H9 (cell line): ENCODE measurements around the gene KRTAP13-1. TPM values are rescaled to one million over a fixed set of nuclear protein-coding genes. Genes with fewer than 3 reads are reported as not detected.

Experiments used
- DNase-seq: peaks from one replicate; pipeline ENCODE4 v3.0.0-alpha.2; 2017
- H2AFZ ChIP-seq: one replicate; pipeline ENCODE4 v1.6.1; 2013; ENCODE audit warnings: mild to moderate bottlenecking, low read length, control low read depth, moderate library complexity
- H2AK5ac ChIP-seq: 2 replicates; pipeline ENCODE4 v1.6.1; 2013; ENCODE audit warnings: low read length, control low read depth, mixed read lengths; ENCODE audit not compliant: insufficient read length
- H2BK120ac ChIP-seq: one replicate; pipeline ENCODE4 v1.6.1; 2013; ENCODE audit warnings: low read depth, mild to moderate bottlenecking, low read length, control low read depth, inconsistent platforms; ENCODE audit not compliant: poor library complexity, severe bottlenecking
- H2BK12ac ChIP-seq: 2 replicates; pipeline ENCODE4 v1.6.1; 2013; ENCODE audit warnings: low read length, control low read depth, mixed read lengths, low read depth; ENCODE audit not compliant: insufficient read length
- H2BK15ac ChIP-seq: 2 replicates; pipeline ENCODE4 v1.6.1; 2013; ENCODE audit warnings: low read depth, low read length, control low read depth
- H2BK20ac ChIP-seq: one replicate; pipeline ENCODE4 v1.6.1; 2013; ENCODE audit warnings: low read depth, mild to moderate bottlenecking, low read length, control low read depth, inconsistent platforms; ENCODE audit not compliant: poor library complexity, severe bottlenecking
- H2BK5ac ChIP-seq: 2 replicates; pipeline ENCODE4 v1.6.1; 2013; ENCODE audit warnings: low read length, control low read depth, mixed read lengths; ENCODE audit not compliant: insufficient read length
- H3K14ac ChIP-seq: 2 replicates; pipeline ENCODE4 v1.6.1; 2013; ENCODE audit warnings: low read length, control low read depth; ENCODE audit not compliant: insufficient read depth
- H3K18ac ChIP-seq: 2 replicates; pipeline ENCODE4 v1.6.1; 2013; ENCODE audit warnings: low read depth, mild to moderate bottlenecking, mixed read lengths, low read length, control low read depth; ENCODE audit not compliant: insufficient read length
- H3K23ac ChIP-seq: 2 replicates; pipeline ENCODE4 v1.6.1; 2013; ENCODE audit warnings: low read length, control low read depth, mixed read lengths, low read depth; ENCODE audit not compliant: insufficient read length
- H3K23me2 ChIP-seq: 2 replicates; pipeline ENCODE4 v1.6.1; 2013; ENCODE audit warnings: low read depth, mild to moderate bottlenecking, mixed read lengths, low read length, control low read depth; ENCODE audit not compliant: insufficient read length, poor library complexity, severe bottlenecking
- H3K27ac ChIP-seq: 2 replicates; pipeline ENCODE4 v1.5.1; 2013; ENCODE audit warnings: low read length, control low read depth, mixed read lengths, low read depth; ENCODE audit not compliant: insufficient read length
- H3K27me3 ChIP-seq: 2 replicates; pipeline ENCODE4 v1.6.1; 2013; ENCODE audit warnings: low read length, control low read depth, inconsistent platforms; ENCODE audit not compliant: insufficient read depth
- H3K4ac ChIP-seq: 2 replicates; pipeline ENCODE4 v1.6.1; 2013; ENCODE audit warnings: low read depth, mild to moderate bottlenecking, control low read depth, inconsistent platforms, low read length, moderate library complexity
- H3K4me1 ChIP-seq: 2 replicates; pipeline ENCODE4 v1.6.1; 2013; ENCODE audit warnings: low read length, control low read depth, inconsistent platforms; ENCODE audit not compliant: insufficient read depth
- H3K4me2 ChIP-seq: 2 replicates; pipeline ENCODE4 v1.6.1; 2013; ENCODE audit warnings: low read length, control low read depth, mixed read lengths; ENCODE audit not compliant: insufficient read length, insufficient read depth
- H3K56ac ChIP-seq: 2 replicates; pipeline ENCODE4 v1.6.1; 2013; ENCODE audit warnings: low read depth, mild to moderate bottlenecking, mixed read lengths, low read length, control low read depth; ENCODE audit not compliant: insufficient read length
- H3K79me1 ChIP-seq: 2 replicates; pipeline ENCODE4 v1.6.1; 2013; ENCODE audit warnings: low read depth, mild to moderate bottlenecking, moderate library complexity, low read length, control low read depth, inconsistent platforms; ENCODE audit not compliant: insufficient read depth, poor library complexity, severe bottlenecking
- H3K79me2 ChIP-seq: 2 replicates; pipeline ENCODE4 v1.6.1; 2013; ENCODE audit warnings: low read length, control low read depth, inconsistent platforms; ENCODE audit not compliant: insufficient read depth
- H3K9ac ChIP-seq: 2 replicates; pipeline ENCODE4 v1.6.1; 2013; ENCODE audit warnings: low read length, control low read depth, mixed read lengths; ENCODE audit not compliant: insufficient read length; ENCODE audit errors: extremely low read depth
- H3K9me3 ChIP-seq: one replicate; pipeline ENCODE4 v1.6.1; 2013; ENCODE audit warnings: low read depth, low read length, inconsistent platforms; ENCODE audit not compliant: control insufficient read depth
- H3T11ph ChIP-seq: one replicate; pipeline ENCODE4 v1.6.1; 2013; ENCODE audit warnings: mild to moderate bottlenecking, low read length, control low read depth, inconsistent platforms
- H4K20me1 ChIP-seq: one replicate; pipeline ENCODE4 v1.6.1; 2013; ENCODE audit not compliant: control insufficient read depth, insufficient read length, insufficient read depth
- H4K5ac ChIP-seq: 2 replicates; pipeline ENCODE4 v1.6.1; 2013; ENCODE audit warnings: low read depth, mild to moderate bottlenecking, mixed read lengths, low read length, control low read depth; ENCODE audit not compliant: insufficient read length
- H4K8ac ChIP-seq: replicated peaks from 2 replicates; pipeline ENCODE4 v1.6.1; 2013; ENCODE audit warnings: low read length, control low read depth, mixed read lengths, low read depth; ENCODE audit not compliant: insufficient read length
- H4K91ac ChIP-seq: 2 replicates; pipeline ENCODE4 v1.6.1; 2013; ENCODE audit warnings: low read depth, mild to moderate bottlenecking, moderate library complexity, mixed read lengths, low read length, control low read depth; ENCODE audit not compliant: insufficient read length
- H3K27ac Mint-ChIP-seq, 3 experiments: 2 replicates in 2 of 3; 3 replicates in 1 of 3; pipeline ENCODE4 v1.8.0; 2020 to 2021; ENCODE audit warnings: mixed read lengths in 3 of 3, mild to moderate bottlenecking in 1 of 3, moderate library complexity in 1 of 3
- H3K27me3 Mint-ChIP-seq: 2 replicates; pipeline ENCODE4 v1.8.0; 2021; ENCODE audit warnings: low read depth, mild to moderate bottlenecking, moderate library complexity, mixed read lengths
- H3K36me3 Mint-ChIP-seq, 3 experiments: 2 replicates in 2 of 3; 3 replicates in 1 of 3; pipeline ENCODE4 v1.8.0; 2020 to 2021; ENCODE audit warnings: low read depth in 3 of 3, mixed read lengths in 3 of 3; ENCODE audit not compliant: insufficient read depth in 1 of 3
- H3K4me1 Mint-ChIP-seq, 2 experiments: 2 replicates each; pipeline ENCODE4 v1.8.0; 2020; ENCODE audit warnings: mixed read lengths in 2 of 2
- H3K4me3 Mint-ChIP-seq, 2 experiments: 2 replicates in 1 of 2; 3 replicates in 1 of 2; pipeline ENCODE4 v1.8.0; 2020 to 2021; ENCODE audit warnings: mild to moderate bottlenecking in 2 of 2, mixed read lengths in 2 of 2, moderate library complexity in 1 of 2
- H3K9me3 Mint-ChIP-seq, 2 experiments: 2 replicates in 1 of 2; 3 replicates in 1 of 2; pipeline ENCODE4 v1.8.0; 2020; ENCODE audit warnings: mild to moderate bottlenecking in 2 of 2, mixed read lengths in 2 of 2, moderate library complexity in 1 of 2
- CTCF ChIP-seq: fragments of 200-600 bp; sonication (generic); conservative IDR thresholded peaks from 3 replicates; pipeline ENCODE4 v1.8.0; 2021; ENCODE audit warnings: antibody characterized with exemption, mild to moderate bottlenecking
- WGBS: extraction: QIAGEN DNeasy Blood & Tissue Kit; methylation state at CpG from one replicate; pipeline ENCODE4 v1.1.7; 2013; ENCODE audit warnings: missing lambda C conversion rate, low lambda C conversion rate, mixed read lengths; ENCODE audit not compliant: insufficient read length; ENCODE audit errors: extremely low coverage; 5-methylcytosine and 5-hydroxymethylcytosine counted together
- total RNA-seq: library from RNA; stranded (reverse); gene quantifications from 2 replicates; pipeline ENCODE4 v1.2.1, GENCODE V29; 2021

KRTAP13-1 gene
- total RNA-seq, 1 experiment from 2014 or later, result not detected

- Histone ChIP-seq H3K23ac (no peak overlapping the region), H4K91ac (no peak overlapping the region), H3K4me1 (peaks cover 4% of the 10 kb centered on the region; the same call in 1 of the 2 replicates), H3K27me3 (no peaks in the 10 kb centered on the region), H2BK20ac (no peak overlapping the region), H2BK15ac (no peak overlapping the region), H4K5ac (no peak overlapping the region), H3K79me2 (no peaks in the 10 kb centered on the region), H4K20me1 (no peaks in the 10 kb centered on the region), H3K9me3 (no peaks in the 10 kb centered on the region), H3T11ph (no peak overlapping the region), H3K9ac (no peak overlapping the region), H2AK5ac (no peak overlapping the region), H3K14ac (no peak overlapping the region), H3K4me2 (no peak overlapping the region), H2BK120ac (no peak overlapping the region), H2BK12ac (no peak overlapping the region), H3K18ac (no peak overlapping the region), H4K8ac (no peak overlapping the region), H3K23me2 (no peaks in the 10 kb centered on the region), H2BK5ac (no peak overlapping the region), H3K56ac (no peak overlapping the region), H3K27ac (no peak overlapping the region), H3K4ac (no peak overlapping the region), H2AFZ (no peak overlapping the region), H3K79me1 (no peaks in the 10 kb centered on the region)
- Mint-ChIP-seq H3K27ac (no peak overlapping the region), H3K4me3 (no peak overlapping the region), H3K4me1 (peaks cover 13 to 29% of the 10 kb centered on the region in 2 experiments), H3K36me3 (peaks cover 0 to 7% (median 0%) of the 10 kb centered on the region in 3 experiments; a peak in 1 of 7 replicates), H3K9me3 (peaks cover 8 to 15% of the 10 kb centered on the region in 2 experiments; a peak in 4 of 5 replicates), H3K27me3 (no peaks in the 10 kb centered on the region)
- no peak for TF ChIP-seq CTCF
- no peak for DNase-seq
- WGBS, result no CpG with 5 or more reads among the region's 3 CpGs
Observed at GRCh38 chr21:30349572-30349971, 46.3 kb upstream of the KRTAP13-1 start.
